Pancreas (tissue), 10 donors: Measurements from ENCODE around the gene EEF1G. TPM values are rescaled to one million over a fixed set of nuclear protein-coding genes. Genes with fewer than 3 reads are reported as not detected.

ENCODE experiments used
- ATAC-seq, 4 donors: fragments of 200-7000 bp; cut with Tn5 transposase; one replicate each; pipeline versions ENCODE4 v1.8.0 to v1.9.1; 2020; ENCODE audit warnings: mild to moderate bottlenecking in 4 of 4, moderate library complexity in 4 of 4
- DNase-seq, 6 donors: peaks; one replicate each; pipeline ENCODE4 v3.0.0-alpha.2; 2020
- FAIRE-seq: peaks from 2 replicates; lab custom pipeline; 2012; peaks lifted over from hg19 to GRCh38; lab: Jason Lieb, UNC
- H3K27ac ChIP-seq, 4 donors: fragments of 200-600 bp; sonication (generic); 1 replicate in 3 of 4; 2 replicates in 1 of 4; pipeline versions ENCODE4 v1.5.0 to v1.8.0; 2020
- H3K27me3 ChIP-seq, 4 donors: fragments of 200-600 bp; one replicate each; pipeline ENCODE4 v1.8.0; 2021
- H3K36me3 ChIP-seq, 3 donors: fragments of 200-600 bp; sonication (generic) in 1 of 3; one replicate each; pipeline versions ENCODE4 v1.5.0 to v1.8.0; 2020 to 2021
- H3K4me1 ChIP-seq, 3 donors: fragments of 200-600 bp; one replicate each; pipeline ENCODE4 v1.8.0; 2021
- H3K4me3 ChIP-seq, 4 donors: fragments of 200-600 bp; sonication (generic) in 2 of 4; one replicate each; pipeline versions ENCODE4 v1.5.0 to v1.8.0; 2020 to 2021
- H3K9me3 ChIP-seq, 4 donors: fragments of 200-600 bp; one replicate each; pipeline ENCODE4 v1.8.0; 2021
- WGBS, 2 donors: extraction: QIAGEN DNeasy Blood & Tissue Kit; methylation state at CpG; one replicate each; pipeline ENCODE4 v1.1.7; 2013; 5-methylcytosine and 5-hydroxymethylcytosine counted together
- intact Hi-C, 3 donors: fragments of 100-400 bp; cut with DNase I; formaldehyde crosslinking; loops; one replicate each; pipeline versions ENCODE4 v1.11.1 to v1.14.2; 2022
- microRNA-seq, 2 donors: library from miRNA; unstranded; fragments of <30 nt; microRNA quantifications; one replicate each; pipeline versions ENCODE4 to v1.1.0, GENCODE V29; 2019 to 2020
- polyA plus RNA-seq, 2 donors: library from polyadenylated mRNA; stranded (reverse); fragments of 200-250 nt; gene quantifications; one replicate each; pipeline ENCODE4 v1.2.3, GENCODE V29; 2013
- total RNA-seq, 6 donors: library from RNA; stranded (reverse); fragmentation: NEBNext Ultra II Directional in 4 of 6; extraction: Animal tissue kit (Norgen Biotek cat#: 25700) in 4 of 6; gene quantifications; one replicate each; pipeline versions ENCODE4 v1.2.1 to v1.2.4, GENCODE V29; 2021 to 2023
- TF ChIP-seq, protein P1 (sequence below), 4 donors: fragments of 200-600 bp; sonication (generic) in 3 of 4; IDR thresholded peaks; one replicate each; pipeline versions ENCODE4 v1.5.0 to v1.8.0; 2021; ENCODE audit warnings: antibody characterized with exemption in 4 of 4
- donor health status: healthy with polysubstance abuse.
- donor health status: DM: no; HTN: no; CAD: no; lungs with moderate emphysema.
- donor health status: DM: no; HTN: no; CAD: no.
- donor health status: control.
- donor health status: control.
- donor health status: Bipolar disorder and iron deficiency.
- donor health status: DM: yes; HTN: yes; CAD: no.
- donor health status: DM: no; HTN: no; CAD: no.
- donor health status: DM: no; HTN: no; CAD: no.
- donor health status: DM: yes; HTN: yes; CAD: no.

EEF1G gene
- total and polyA plus RNA-seq, 8 donors: 630 to 1,171 (median 915) TPM

DNA sequence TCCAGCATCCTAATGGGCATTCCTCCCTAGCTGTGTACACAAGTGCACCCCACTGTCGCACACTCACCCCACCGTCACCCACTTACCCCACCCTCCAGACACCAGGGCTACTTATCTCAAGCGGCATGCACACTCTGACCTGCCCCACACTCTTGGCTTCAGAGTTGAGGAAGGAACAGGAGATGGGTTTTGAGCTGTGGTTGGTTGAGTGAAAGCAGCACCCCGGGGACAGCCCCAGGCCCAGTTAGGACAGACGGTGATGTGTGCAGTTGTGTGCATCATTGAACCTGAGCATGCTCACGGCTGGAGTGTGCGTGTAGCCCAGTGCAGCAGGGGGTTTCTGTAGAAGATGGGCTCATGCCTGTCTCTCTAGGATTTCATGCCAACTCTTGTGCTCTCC is 59.5 kb downstream of the EEF1G start:
- no peak for FAIRE-seq
- no peaks in the 10 kb centered on the region for H3K36me3 ChIP-seq
- no peak overlapping the region for H3K4me3 ChIP-seq
- no peaks in the 10 kb centered on the region for H3K9me3 ChIP-seq
- H3K27ac ChIP-seq: no peak overlapping the region
- DNase-seq: no peak
- intact Hi-C loops: no loop called here
- TF ChIP-seq, protein P1, sequence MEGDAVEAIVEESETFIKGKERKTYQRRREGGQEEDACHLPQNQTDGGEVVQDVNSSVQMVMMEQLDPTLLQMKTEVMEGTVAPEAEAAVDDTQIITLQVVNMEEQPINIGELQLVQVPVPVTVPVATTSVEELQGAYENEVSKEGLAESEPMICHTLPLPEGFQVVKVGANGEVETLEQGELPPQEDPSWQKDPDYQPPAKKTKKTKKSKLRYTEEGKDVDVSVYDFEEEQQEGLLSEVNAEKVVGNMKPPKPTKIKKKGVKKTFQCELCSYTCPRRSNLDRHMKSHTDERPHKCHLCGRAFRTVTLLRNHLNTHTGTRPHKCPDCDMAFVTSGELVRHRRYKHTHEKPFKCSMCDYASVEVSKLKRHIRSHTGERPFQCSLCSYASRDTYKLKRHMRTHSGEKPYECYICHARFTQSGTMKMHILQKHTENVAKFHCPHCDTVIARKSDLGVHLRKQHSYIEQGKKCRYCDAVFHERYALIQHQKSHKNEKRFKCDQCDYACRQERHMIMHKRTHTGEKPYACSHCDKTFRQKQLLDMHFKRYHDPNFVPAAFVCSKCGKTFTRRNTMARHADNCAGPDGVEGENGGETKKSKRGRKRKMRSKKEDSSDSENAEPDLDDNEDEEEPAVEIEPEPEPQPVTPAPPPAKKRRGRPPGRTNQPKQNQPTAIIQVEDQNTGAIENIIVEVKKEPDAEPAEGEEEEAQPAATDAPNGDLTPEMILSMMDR (IDR thresholded peaks at IDR 0.05): no peak
- no peaks in the 10 kb centered on the region for H3K27me3 ChIP-seq
- peaks cover 0 to 1% (median 0%) of the 10 kb centered on the region in 3 donors for H3K4me1 ChIP-seq
- ATAC-seq: no peak
- 84 to 91% methylated on average over 7 of the region's 7 CpGs for whole genome bisulfite sequencing, 2 donors

DNA sequence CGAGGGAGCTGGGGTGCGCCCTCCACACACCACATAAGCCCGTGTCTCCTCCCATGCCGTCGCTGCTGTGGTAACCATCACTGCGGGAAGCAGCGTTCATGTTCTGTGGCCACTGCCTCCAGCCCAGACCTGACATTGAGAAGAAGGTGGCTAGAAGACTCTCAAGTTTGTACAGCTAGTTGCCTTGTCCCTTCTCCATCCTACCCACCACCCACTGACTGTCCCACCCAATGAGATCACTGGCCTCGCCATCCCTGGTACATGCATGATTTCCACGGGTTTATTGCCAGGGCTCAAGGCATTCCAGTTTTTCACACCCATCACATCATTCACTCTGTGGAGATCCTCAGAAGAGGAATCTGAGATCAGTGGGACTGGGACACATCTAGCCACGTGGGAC is 60.1 kb downstream of the EEF1G start:
- TF ChIP-seq, protein P1 (IDR thresholded peaks at IDR 0.05): no peak
- FAIRE-seq: no peak
- no peaks in the 10 kb centered on the region for H3K36me3 ChIP-seq
- intact Hi-C loops: no loop called here
- H3K27me3 ChIP-seq: no peaks in the 10 kb centered on the region
- no peak for DNase-seq
- WGBS, 2 donors: 80 to 91% methylated on average over 10 of the region's 10 CpGs
- H3K4me1 ChIP-seq: peaks cover 0 to 6% (median 5%) of the 10 kb centered on the region in 3 donors
- no peak overlapping the region for H3K27ac ChIP-seq
- no peak overlapping the region for H3K4me3 ChIP-seq
- no peak for ATAC-seq
- no peaks in the 10 kb centered on the region for H3K9me3 ChIP-seq

DNA sequence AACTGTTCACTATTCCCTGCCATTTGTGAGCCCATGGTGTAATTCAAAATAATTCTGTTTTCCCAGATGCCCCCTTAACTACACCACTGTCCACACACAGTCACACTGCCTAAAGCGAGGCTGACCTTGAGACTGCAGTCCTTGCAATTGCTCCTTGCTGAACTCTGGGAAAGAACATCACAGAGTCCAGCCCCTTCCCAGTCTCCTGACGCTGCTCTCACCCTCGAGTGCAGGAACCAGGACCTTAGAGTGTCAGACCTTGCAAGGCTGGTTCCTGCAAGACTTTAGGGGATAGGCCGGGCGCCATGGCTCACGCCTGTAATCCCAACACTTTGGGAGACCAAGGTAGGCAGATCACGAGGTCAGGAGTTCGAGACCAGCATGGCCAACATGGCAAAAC is 60.7 kb downstream of the EEF1G start:
- no peak overlapping the region for H3K27ac ChIP-seq
- 60 to 83% methylated on average over 8 of the region's 8 CpGs for WGBS, 2 donors
- TF ChIP-seq, protein P1 (IDR thresholded peaks at IDR 0.05): no peak
- H3K36me3 ChIP-seq: no peaks in the 10 kb centered on the region
- no peaks in the 10 kb centered on the region for H3K9me3 ChIP-seq
- no peak for DNase-seq
- peaks cover 5 to 9% (median 6%) of the 10 kb centered on the region in 3 donors for H3K4me1 ChIP-seq
- intact Hi-C loops: no loop called here
- no peak overlapping the region for H3K4me3 ChIP-seq
- ATAC-seq: no peak
- H3K27me3 ChIP-seq: no peaks in the 10 kb centered on the region
- no peak for FAIRE-seq

Small RNA genes lying within 50 kb of the gene (microRNA-seq; reads per million reads assigned to microRNA genes)
- 0 to 1.5 reads per million in 2 donors for gene MIR6747

Other genes starting within 250 kb of the EEF1G start
- gene ASRGL1, start 236.4 kb downstream of the EEF1G start, total RNA-seq: 10 to 100 TPM in 5 of 6 donors, 1 to 10 TPM in 1; 8.7 to 26.5 (median 12.4) TPM
- 10 to 100 TPM in 1 of 2 donors, 1 to 10 TPM in 1; 8.1 to 15.8 TPM for gene ASRGL1, start 236.4 kb downstream of the EEF1G start, polyA plus RNA-seq
- gene SCGB1A1, start 154.9 kb downstream of the EEF1G start, total RNA-seq: 1 to 10 TPM in 1 of 6 donors, not detected in 5; 4.3 TPM
- under 1 TPM in 1 of 2 donors, not detected in 1; 0.94 TPM for gene SCGB1A1, start 154.9 kb downstream of the EEF1G start, polyA plus RNA-seq
- gene AHNAK, start 27.1 kb downstream of the EEF1G start, total RNA-seq: 100 to 1,000 TPM in 1 of 6 donors, 10 to 100 TPM in 5; 53.2 to 163 (median 77.2) TPM
- 10 to 100 TPM; 18.7 to 32.5 TPM for gene AHNAK, start 27.1 kb downstream of the EEF1G start, polyA plus RNA-seq
- 10 to 100 TPM; 12.0 to 20.3 (median 14.6) TPM for gene TUT1, start 17.6 kb upstream of the EEF1G start, total RNA-seq
- gene TUT1, start 17.6 kb upstream of the EEF1G start, polyA plus RNA-seq: 10 to 100 TPM; 24.6 to 33.4 TPM
- gene MTA2, start 28.0 kb upstream of the EEF1G start, total RNA-seq: 10 to 100 TPM; 14.7 to 35.6 (median 23.0) TPM
- gene MTA2, start 28.0 kb upstream of the EEF1G start, polyA plus RNA-seq: 10 to 100 TPM; 28.7 to 42.3 TPM
- 10 to 100 TPM; 22.0 to 34.1 (median 23.4) TPM for gene EML3, start 38.9 kb upstream of the EEF1G start, total RNA-seq
- gene EML3, start 38.9 kb upstream of the EEF1G start, polyA plus RNA-seq: 10 to 100 TPM; 70.7 to 86.4 TPM
- 1 to 10 TPM in 4 of 6 donors, under 1 TPM in 2; 0.65 to 2.8 (median 1.6) TPM for gene ROM1, start 39.4 kb upstream of the EEF1G start, total RNA-seq
- 1 to 10 TPM; 5.1 to 5.6 TPM for gene ROM1, start 39.4 kb upstream of the EEF1G start, polyA plus RNA-seq
- 10 to 100 TPM; 13.2 to 24.1 (median 17.1) TPM for gene B3GAT3, start 48.1 kb upstream of the EEF1G start, total RNA-seq
- 10 to 100 TPM; 45.7 to 50.8 TPM for gene B3GAT3, start 48.1 kb upstream of the EEF1G start, polyA plus RNA-seq
- 100 to 1,000 TPM; 106 to 210 (median 152) TPM for gene GANAB, start 72.7 kb upstream of the EEF1G start, total RNA-seq
- 10 to 100 TPM; 88.1 to 93.1 TPM for gene GANAB, start 72.7 kb upstream of the EEF1G start, polyA plus RNA-seq
- gene INTS5, start 79.4 kb upstream of the EEF1G start, total RNA-seq: 10 to 100 TPM in 3 of 6 donors, 1 to 10 TPM in 3; 5.8 to 12.9 (median 9.5) TPM
- gene INTS5, start 79.4 kb upstream of the EEF1G start, polyA plus RNA-seq: 1 to 10 TPM; 4.5 to 4.6 TPM
- 10 to 100 TPM; 13.2 to 21.3 (median 16.9) TPM for gene C11orf98, start 91.3 kb upstream of the EEF1G start, total RNA-seq
- gene C11orf98, start 91.3 kb upstream of the EEF1G start, polyA plus RNA-seq: 10 to 100 TPM; 56.3 to 70.8 TPM
- gene CSKMT, start 91.4 kb upstream of the EEF1G start, total RNA-seq: 10 to 100 TPM in 1 of 6 donors, 1 to 10 TPM in 5; 4.0 to 11.0 (median 7.3) TPM
- gene CSKMT, start 91.4 kb upstream of the EEF1G start, polyA plus RNA-seq: 10 to 100 TPM; 19.6 to 25.4 TPM
- 1 to 10 TPM; 3.2 to 4.9 (median 3.6) TPM for gene UQCC3, start 97.8 kb upstream of the EEF1G start, total RNA-seq
- gene UQCC3, start 97.8 kb upstream of the EEF1G start, polyA plus RNA-seq: 10 to 100 TPM; 14.1 to 17.3 TPM
- 1 to 10 TPM; 1.4 to 4.0 (median 2.8) TPM for gene LBHD1, start 98.4 kb upstream of the EEF1G start, total RNA-seq
- 10 to 100 TPM in 1 of 2 donors, 1 to 10 TPM in 1; 7.1 to 21.7 TPM for gene LBHD1, start 98.4 kb upstream of the EEF1G start, polyA plus RNA-seq
- gene UBXN1, start 105.2 kb upstream of the EEF1G start, total RNA-seq: 10 to 100 TPM; 37.7 to 67.7 (median 51.9) TPM
- gene UBXN1, start 105.2 kb upstream of the EEF1G start, polyA plus RNA-seq: 100 to 1,000 TPM in 1 of 2 donors, 10 to 100 TPM in 1; 86.0 to 104 TPM
- gene LRRN4CL, start 115.6 kb upstream of the EEF1G start, total RNA-seq: 1 to 10 TPM in 2 of 6 donors, under 1 TPM in 4; 0.16 to 1.6 (median 0.53) TPM
- under 1 TPM; 0.23 to 0.76 TPM for gene LRRN4CL, start 115.6 kb upstream of the EEF1G start, polyA plus RNA-seq
- 10 to 100 TPM; 30.3 to 58.6 (median 47.9) TPM for gene BSCL2, start 133.5 kb upstream of the EEF1G start, total RNA-seq
- gene BSCL2, start 133.5 kb upstream of the EEF1G start, polyA plus RNA-seq: 100 to 1,000 TPM in 1 of 2 donors, 10 to 100 TPM in 1; 99.2 to 151 TPM
- gene GNG3, start 133.8 kb upstream of the EEF1G start, total RNA-seq: under 1 TPM in 2 of 6 donors, not detected in 4; 0.19 to 0.37 TPM
- under 1 TPM in 1 of 2 donors, not detected in 1; 0.26 TPM for gene GNG3, start 133.8 kb upstream of the EEF1G start, polyA plus RNA-seq
- 10 to 100 TPM; 17.5 to 26.2 (median 18.0) TPM for gene HNRNPUL2, start 153.6 kb upstream of the EEF1G start, total RNA-seq
- 10 to 100 TPM; 19.1 to 25.9 TPM for gene HNRNPUL2, start 153.6 kb upstream of the EEF1G start, polyA plus RNA-seq
- 10 to 100 TPM in 4 of 6 donors, 1 to 10 TPM in 2; 7.6 to 17.8 (median 10.5) TPM for gene TTC9C, start 154.6 kb upstream of the EEF1G start, total RNA-seq
- 10 to 100 TPM; 16.7 to 20.3 TPM for gene TTC9C, start 154.6 kb upstream of the EEF1G start, polyA plus RNA-seq
- gene ZBTB3, start 180.3 kb upstream of the EEF1G start, total RNA-seq: 1 to 10 TPM; 3.7 to 9.8 (median 5.4) TPM
- 1 to 10 TPM; 2.0 to 2.4 TPM for gene ZBTB3, start 180.3 kb upstream of the EEF1G start, polyA plus RNA-seq
- 10 to 100 TPM; 15.1 to 32.0 (median 22.6) TPM for gene POLR2G, start 187.7 kb upstream of the EEF1G start, total RNA-seq
- gene POLR2G, start 187.7 kb upstream of the EEF1G start, polyA plus RNA-seq: 10 to 100 TPM; 36.4 to 67.1 TPM
- gene TAF6L, start 197.5 kb upstream of the EEF1G start, total RNA-seq: 10 to 100 TPM in 4 of 6 donors, 1 to 10 TPM in 2; 9.3 to 18.6 (median 11.7) TPM
- 10 to 100 TPM; 37.2 to 53.5 TPM for gene TAF6L, start 197.5 kb upstream of the EEF1G start, polyA plus RNA-seq
- gene TMEM179B, start 213.5 kb upstream of the EEF1G start, total RNA-seq: 10 to 100 TPM; 14.8 to 26.2 (median 19.1) TPM
- gene TMEM179B, start 213.5 kb upstream of the EEF1G start, polyA plus RNA-seq: 10 to 100 TPM; 27.1 to 59.6 TPM
- 1 to 10 TPM; 5.0 to 9.1 (median 6.9) TPM for gene TMEM223, start 218.1 kb upstream of the EEF1G start, total RNA-seq
- gene TMEM223, start 218.1 kb upstream of the EEF1G start, polyA plus RNA-seq: 10 to 100 TPM; 16.3 to 16.6 TPM
- gene NXF1, start 231.5 kb upstream of the EEF1G start, total RNA-seq: 10 to 100 TPM; 20.9 to 60.9 (median 30.8) TPM
- gene NXF1, start 231.5 kb upstream of the EEF1G start, polyA plus RNA-seq: 100 to 1,000 TPM; 150 to 294 TPM